Calu3 (cell line): ENCODE data around the gene WWOX. TPM values are rescaled to one million over a fixed set of nuclear protein-coding genes. Genes with fewer than 3 reads are reported as not detected.
"Not testable (repeated sequence)": the region's sequence is repeated elsewhere in the genome, so short reads cannot be mapped to it uniquely, and the experiment has no call there.

Experiments
- BruUV-seq: library from RNA; stranded (reverse); fragments of 400-500 nt; replicated peaks from 2 replicates; lab custom pipeline; 2021; lab: Mats Ljungman, UMichigan
- CTCF ChIA-PET: fragments of 300-600 bp; sonication (Branson Sonifier 250); formaldehyde crosslinking; loops from one replicate; lab custom pipeline; 2022; ENCODE audit warnings: antibody characterized with exemption; lab: Charles Lee
- DNase-seq: peaks from one replicate; pipeline ENCODE4 v3.0.0; 2022
- H3K27ac Mint-ChIP-seq: one replicate; pipeline ENCODE4 v1.8.0; 2022; ENCODE audit warnings: mixed read lengths; ENCODE audit not compliant: unreplicated experiment
- H3K27me3 Mint-ChIP-seq: one replicate; pipeline ENCODE4 v1.8.0; 2022; ENCODE audit warnings: mixed read lengths; ENCODE audit not compliant: unreplicated experiment
- H3K36me3 Mint-ChIP-seq: one replicate; pipeline ENCODE4 v1.8.0; 2022; ENCODE audit warnings: mild to moderate bottlenecking, moderate library complexity, mixed read lengths; ENCODE audit not compliant: insufficient read depth, unreplicated experiment
- H3K4me1 Mint-ChIP-seq: one replicate; pipeline ENCODE4 v1.8.0; 2022; ENCODE audit warnings: mild to moderate bottlenecking, low read depth, mixed read lengths; ENCODE audit not compliant: unreplicated experiment
- H3K4me3 Mint-ChIP-seq: one replicate; pipeline ENCODE4 v1.8.0; 2022; ENCODE audit warnings: mild to moderate bottlenecking, low read depth, moderate library complexity, mixed read lengths; ENCODE audit not compliant: unreplicated experiment
- H3K9me3 Mint-ChIP-seq: one replicate; pipeline ENCODE4 v1.8.0; 2022; ENCODE audit warnings: low read depth, mixed read lengths; ENCODE audit not compliant: unreplicated experiment
- intact Hi-C: fragments of 100-400 bp; cut with micrococcal nuclease; formaldehyde crosslinking; loops from one replicate; pipeline ENCODE4 v1.10.0; 2022; ENCODE audit not compliant: unreplicated experiment
- total RNA-seq: library from RNA; stranded (reverse); gene quantifications from 2 replicates; pipeline ENCODE4 v1.2.3, GENCODE V29; 2022
- TF ChIP-seq, protein P1 (sequence below): fragments of 200-600 bp; IDR thresholded peaks from one replicate; pipeline ENCODE4 v1.8.0; 2022; ENCODE audit warnings: antibody characterized with exemption; ENCODE audit not compliant: unreplicated experiment

WWOX gene
- total RNA-seq, 1 experiment from 2014 or later, result 33.5 TPM

DNA sequence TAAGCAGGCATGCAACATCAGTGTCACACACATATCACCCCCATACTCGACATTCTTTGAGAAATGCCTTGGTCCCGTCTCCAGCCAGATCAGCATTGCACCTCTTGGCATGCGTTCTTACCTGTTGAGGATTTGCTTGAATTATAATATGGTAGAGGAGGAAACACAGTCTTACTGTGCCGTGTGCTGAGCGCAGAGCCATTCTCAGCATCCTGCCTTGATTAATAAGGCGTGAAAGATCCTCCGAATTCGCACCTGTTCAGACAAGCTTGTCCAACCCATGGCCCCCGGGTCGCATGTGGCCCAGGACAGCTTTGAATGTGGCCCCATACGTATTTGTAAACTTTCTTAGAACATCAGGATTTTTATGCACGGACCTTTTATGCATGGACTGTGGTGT lies 408.1 kb downstream of the WWOX start:
- no peak overlapping the region for H3K27ac Mint-ChIP-seq
- no TSS peak for BruUV-seq
- TF ChIP-seq, protein P1, sequence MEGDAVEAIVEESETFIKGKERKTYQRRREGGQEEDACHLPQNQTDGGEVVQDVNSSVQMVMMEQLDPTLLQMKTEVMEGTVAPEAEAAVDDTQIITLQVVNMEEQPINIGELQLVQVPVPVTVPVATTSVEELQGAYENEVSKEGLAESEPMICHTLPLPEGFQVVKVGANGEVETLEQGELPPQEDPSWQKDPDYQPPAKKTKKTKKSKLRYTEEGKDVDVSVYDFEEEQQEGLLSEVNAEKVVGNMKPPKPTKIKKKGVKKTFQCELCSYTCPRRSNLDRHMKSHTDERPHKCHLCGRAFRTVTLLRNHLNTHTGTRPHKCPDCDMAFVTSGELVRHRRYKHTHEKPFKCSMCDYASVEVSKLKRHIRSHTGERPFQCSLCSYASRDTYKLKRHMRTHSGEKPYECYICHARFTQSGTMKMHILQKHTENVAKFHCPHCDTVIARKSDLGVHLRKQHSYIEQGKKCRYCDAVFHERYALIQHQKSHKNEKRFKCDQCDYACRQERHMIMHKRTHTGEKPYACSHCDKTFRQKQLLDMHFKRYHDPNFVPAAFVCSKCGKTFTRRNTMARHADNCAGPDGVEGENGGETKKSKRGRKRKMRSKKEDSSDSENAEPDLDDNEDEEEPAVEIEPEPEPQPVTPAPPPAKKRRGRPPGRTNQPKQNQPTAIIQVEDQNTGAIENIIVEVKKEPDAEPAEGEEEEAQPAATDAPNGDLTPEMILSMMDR, result no peak
- intact Hi-C loops, result loop anchor here (10.0 kb wide), 2 partner anchors 383 to 1087 kb away; no protein-coding TSS in a partner anchor
- no peaks in the 10 kb centered on the region for H3K9me3 Mint-ChIP-seq
- no peaks in the 10 kb centered on the region for H3K27me3 Mint-ChIP-seq
- no peaks in the 10 kb centered on the region for H3K4me1 Mint-ChIP-seq
- no peaks in the 10 kb centered on the region for H3K36me3 Mint-ChIP-seq
- H3K4me3 Mint-ChIP-seq, result no peak overlapping the region
- DNase-seq, result no peak
- CTCF ChIA-PET, result interaction anchor here (0.7 kb wide), 1 partner anchor 1251 kb away, joined by 4 read pairs; no protein-coding TSS in a partner anchor

DNA sequence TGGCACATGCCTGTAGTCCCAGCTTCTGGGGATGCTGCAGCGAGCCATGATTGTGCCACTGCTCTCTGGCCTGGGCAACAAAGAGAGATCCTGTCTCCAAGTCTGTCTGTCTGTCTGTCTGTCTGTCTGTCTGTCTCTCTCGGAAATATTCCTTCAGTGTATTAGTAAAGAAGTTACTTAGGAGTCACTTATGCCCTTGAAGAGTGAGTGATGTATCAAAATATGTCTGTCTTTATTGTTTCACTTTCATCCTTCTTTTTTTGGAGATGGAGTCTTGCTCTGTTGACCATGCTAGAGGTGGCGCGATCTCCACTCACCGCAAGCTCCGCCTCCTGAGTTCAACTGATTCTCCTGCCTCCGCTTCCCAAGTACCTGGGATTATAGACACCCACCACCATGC lies 410.5 kb downstream of the WWOX start:
- BruUV-seq, result no TSS peak
- no peak overlapping the region for H3K27ac Mint-ChIP-seq
- CTCF ChIA-PET, result no interaction called here
- H3K4me1 Mint-ChIP-seq, result no peaks in the 10 kb centered on the region
- H3K36me3 Mint-ChIP-seq, result no peaks in the 10 kb centered on the region
- H3K4me3 Mint-ChIP-seq, result no peak overlapping the region
- no peaks in the 10 kb centered on the region for H3K27me3 Mint-ChIP-seq
- TF ChIP-seq, protein P1, result no peak
- intact Hi-C loops, result loop anchor here (10.0 kb wide), 2 partner anchors 385 to 1085 kb away; no protein-coding TSS in a partner anchor
- no peak for DNase-seq
- no peaks in the 10 kb centered on the region for H3K9me3 Mint-ChIP-seq

DNA sequence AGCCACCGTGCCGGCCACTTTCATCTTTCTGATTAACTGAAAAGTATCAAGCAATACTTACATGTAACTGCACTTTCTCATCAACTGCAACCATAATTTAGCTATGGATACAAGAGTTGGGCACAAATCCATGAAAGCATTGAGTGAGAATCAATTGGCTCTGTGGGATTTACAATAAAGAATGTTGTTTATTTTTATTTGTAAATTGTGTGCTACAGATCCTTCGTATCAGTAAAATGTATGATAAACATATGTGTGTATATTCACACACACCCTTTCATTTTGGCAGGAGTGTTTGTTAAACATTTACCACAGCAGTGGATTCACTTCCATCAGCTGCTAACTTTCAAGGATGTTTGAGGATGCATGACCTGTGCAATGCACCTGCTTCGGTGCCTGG lies 411.0 kb downstream of the WWOX start:
- CTCF ChIA-PET, result no interaction called here
- intact Hi-C loops, result no loop called here

DNA sequence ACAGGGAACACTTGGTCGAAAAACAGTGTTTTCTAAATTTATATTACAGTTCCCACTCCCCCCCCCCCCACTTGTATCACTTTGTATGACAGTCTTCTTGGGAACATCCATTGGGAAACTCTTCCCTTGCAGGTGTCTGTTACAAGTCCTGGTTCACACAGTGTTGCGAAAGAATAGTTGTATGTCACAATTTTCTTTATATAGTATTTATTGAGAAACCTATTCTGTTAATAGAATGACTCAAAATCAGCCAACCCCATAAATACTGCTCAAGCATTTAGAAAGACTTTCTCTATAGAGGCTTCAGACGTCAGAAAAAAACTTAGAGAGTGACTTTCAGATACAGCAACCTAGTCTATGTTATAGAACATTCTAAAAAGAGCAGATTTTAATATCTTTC lies 414.4 kb downstream of the WWOX start:
- BruUV-seq, result no TSS peak
- no peak for DNase-seq
- CTCF ChIA-PET, result no interaction called here
- no peaks in the 10 kb centered on the region for H3K36me3 Mint-ChIP-seq
- no peak overlapping the region for H3K4me3 Mint-ChIP-seq
- H3K4me1 Mint-ChIP-seq, result no peaks in the 10 kb centered on the region
- TF ChIP-seq, protein P1, result no peak
- no peak overlapping the region for H3K27ac Mint-ChIP-seq
- no peaks in the 10 kb centered on the region for H3K27me3 Mint-ChIP-seq
- intact Hi-C loops, result no loop called here
- peaks cover 3% of the 10 kb centered on the region for H3K9me3 Mint-ChIP-seq

More for the DNA sequence above, 411.0 kb downstream of the WWOX start:
- Mint-ChIP-seq H3K9me3 (no peaks in the 10 kb centered on the region), H3K27me3 (no peaks in the 10 kb centered on the region), H3K27ac (no peak overlapping the region), H3K36me3 (no peaks in the 10 kb centered on the region), H3K4me1 (no peaks in the 10 kb centered on the region), H3K4me3 (no peak overlapping the region)
- TF ChIP-seq, protein P1, result no peak
- DNase-seq, result no peak
- no TSS peak for BruUV-seq

DNA sequence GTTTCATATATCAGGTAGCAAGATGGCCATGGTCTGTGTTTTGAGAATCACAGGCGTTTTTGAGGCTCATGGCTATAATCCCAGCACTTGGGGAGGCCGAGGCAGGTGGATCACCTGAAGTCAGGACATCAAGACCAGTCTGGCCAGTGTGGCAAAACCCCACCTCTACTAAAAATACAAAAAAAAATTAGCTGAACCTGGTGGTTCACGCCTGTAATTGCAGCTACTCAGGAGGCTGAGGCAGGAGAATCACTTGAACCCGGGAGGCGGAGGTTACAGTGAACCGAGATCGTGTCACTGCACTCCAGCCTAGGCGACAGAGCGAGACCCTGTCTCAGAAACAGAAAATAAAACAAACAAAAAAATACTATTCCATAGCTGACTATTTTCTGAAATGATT lies 415.4 kb downstream of the WWOX start:
- H3K4me1 Mint-ChIP-seq, H3K9me3 Mint-ChIP-seq, DNase-seq, CTCF ChIA-PET, H3K27ac Mint-ChIP-seq, BruUV-seq, H3K36me3 Mint-ChIP-seq, intact Hi-C loops, H3K4me3 Mint-ChIP-seq, H3K27me3 Mint-ChIP-seq: not testable (repeated sequence)
